Calu3 (cell line): ENCODE results near the gene DLX3. TPM values are rescaled to one million over a fixed set of nuclear protein-coding genes. Genes with fewer than 3 reads are reported as not detected.

Experiments
- BruUV-seq: library from RNA; stranded (reverse); fragments of 400-500 nt; replicated peaks from 2 replicates; lab custom pipeline; 2021; lab: Mats Ljungman, UMichigan
- CTCF ChIA-PET: fragments of 300-600 bp; sonication (Branson Sonifier 250); formaldehyde crosslinking; loops from one replicate; lab custom pipeline; 2022; ENCODE audit warnings: antibody characterized with exemption; lab: Charles Lee
- DNase-seq: peaks from one replicate; pipeline ENCODE4 v3.0.0; 2022
- H3K27ac Mint-ChIP-seq: one replicate; pipeline ENCODE4 v1.8.0; 2022; ENCODE audit warnings: mixed read lengths; ENCODE audit not compliant: unreplicated experiment
- H3K27me3 Mint-ChIP-seq: one replicate; pipeline ENCODE4 v1.8.0; 2022; ENCODE audit warnings: mixed read lengths; ENCODE audit not compliant: unreplicated experiment
- H3K36me3 Mint-ChIP-seq: one replicate; pipeline ENCODE4 v1.8.0; 2022; ENCODE audit warnings: mild to moderate bottlenecking, moderate library complexity, mixed read lengths; ENCODE audit not compliant: insufficient read depth, unreplicated experiment
- H3K4me1 Mint-ChIP-seq: one replicate; pipeline ENCODE4 v1.8.0; 2022; ENCODE audit warnings: mild to moderate bottlenecking, low read depth, mixed read lengths; ENCODE audit not compliant: unreplicated experiment
- H3K4me3 Mint-ChIP-seq: one replicate; pipeline ENCODE4 v1.8.0; 2022; ENCODE audit warnings: mild to moderate bottlenecking, low read depth, moderate library complexity, mixed read lengths; ENCODE audit not compliant: unreplicated experiment
- H3K9me3 Mint-ChIP-seq: one replicate; pipeline ENCODE4 v1.8.0; 2022; ENCODE audit warnings: low read depth, mixed read lengths; ENCODE audit not compliant: unreplicated experiment
- intact Hi-C: fragments of 100-400 bp; cut with micrococcal nuclease; formaldehyde crosslinking; loops from one replicate; pipeline ENCODE4 v1.10.0; 2022; ENCODE audit not compliant: unreplicated experiment
- total RNA-seq: library from RNA; stranded (reverse); gene quantifications from 2 replicates; pipeline ENCODE4 v1.2.3, GENCODE V29; 2022
- TF ChIP-seq, protein P1 (sequence below): fragments of 200-600 bp; IDR thresholded peaks from one replicate; pipeline ENCODE4 v1.8.0; 2022; ENCODE audit warnings: antibody characterized with exemption; ENCODE audit not compliant: unreplicated experiment

The DLX3 gene
- total RNA-seq, 1 experiment from 2014 or later = not detected

DNA sequence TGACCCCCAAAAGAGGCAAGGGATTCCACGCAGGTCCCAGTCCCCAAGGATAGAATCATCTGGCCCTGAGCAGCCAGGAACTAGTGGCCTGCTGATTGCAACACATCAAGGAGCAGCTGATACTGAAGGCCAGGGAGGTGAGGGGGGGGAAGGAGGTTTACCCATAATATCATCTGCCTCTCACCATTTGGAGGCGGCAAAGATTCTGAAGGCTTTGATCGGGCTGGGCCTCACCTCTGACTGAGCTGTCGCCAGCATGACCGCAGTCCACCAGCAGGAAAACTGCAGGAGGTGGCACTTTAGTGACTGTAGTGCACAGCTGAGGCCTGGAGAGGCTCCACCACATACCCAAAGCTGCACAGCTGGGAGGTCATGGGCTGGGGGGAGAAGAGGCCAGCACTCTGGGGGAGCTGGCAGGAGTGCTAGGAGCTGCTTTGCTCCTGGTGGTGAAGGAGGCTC is 40.4 kb upstream of the DLX3 start:
- CTCF ChIA-PET = interaction anchor here (1.0 to 1.7 kb wide), 2 partner anchors 9 to 21 kb away, joined by 3 to 9 read pairs; partner anchors contain the start of gene ITGA3
- TF ChIP-seq, protein P1, sequence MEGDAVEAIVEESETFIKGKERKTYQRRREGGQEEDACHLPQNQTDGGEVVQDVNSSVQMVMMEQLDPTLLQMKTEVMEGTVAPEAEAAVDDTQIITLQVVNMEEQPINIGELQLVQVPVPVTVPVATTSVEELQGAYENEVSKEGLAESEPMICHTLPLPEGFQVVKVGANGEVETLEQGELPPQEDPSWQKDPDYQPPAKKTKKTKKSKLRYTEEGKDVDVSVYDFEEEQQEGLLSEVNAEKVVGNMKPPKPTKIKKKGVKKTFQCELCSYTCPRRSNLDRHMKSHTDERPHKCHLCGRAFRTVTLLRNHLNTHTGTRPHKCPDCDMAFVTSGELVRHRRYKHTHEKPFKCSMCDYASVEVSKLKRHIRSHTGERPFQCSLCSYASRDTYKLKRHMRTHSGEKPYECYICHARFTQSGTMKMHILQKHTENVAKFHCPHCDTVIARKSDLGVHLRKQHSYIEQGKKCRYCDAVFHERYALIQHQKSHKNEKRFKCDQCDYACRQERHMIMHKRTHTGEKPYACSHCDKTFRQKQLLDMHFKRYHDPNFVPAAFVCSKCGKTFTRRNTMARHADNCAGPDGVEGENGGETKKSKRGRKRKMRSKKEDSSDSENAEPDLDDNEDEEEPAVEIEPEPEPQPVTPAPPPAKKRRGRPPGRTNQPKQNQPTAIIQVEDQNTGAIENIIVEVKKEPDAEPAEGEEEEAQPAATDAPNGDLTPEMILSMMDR = no peak
- Mint-ChIP-seq H3K36me3 (no peaks in the 10 kb centered on the region), H3K9me3 (no peaks in the 10 kb centered on the region), H3K27ac (no peak overlapping the region), H3K4me3 (no peak overlapping the region), H3K4me1 (peaks cover 44% of the 10 kb centered on the region), H3K27me3 (no peaks in the 10 kb centered on the region)
- intact Hi-C loops = no loop called here
- DNase-seq = no peak
- BruUV-seq = no TSS peak

DNA sequence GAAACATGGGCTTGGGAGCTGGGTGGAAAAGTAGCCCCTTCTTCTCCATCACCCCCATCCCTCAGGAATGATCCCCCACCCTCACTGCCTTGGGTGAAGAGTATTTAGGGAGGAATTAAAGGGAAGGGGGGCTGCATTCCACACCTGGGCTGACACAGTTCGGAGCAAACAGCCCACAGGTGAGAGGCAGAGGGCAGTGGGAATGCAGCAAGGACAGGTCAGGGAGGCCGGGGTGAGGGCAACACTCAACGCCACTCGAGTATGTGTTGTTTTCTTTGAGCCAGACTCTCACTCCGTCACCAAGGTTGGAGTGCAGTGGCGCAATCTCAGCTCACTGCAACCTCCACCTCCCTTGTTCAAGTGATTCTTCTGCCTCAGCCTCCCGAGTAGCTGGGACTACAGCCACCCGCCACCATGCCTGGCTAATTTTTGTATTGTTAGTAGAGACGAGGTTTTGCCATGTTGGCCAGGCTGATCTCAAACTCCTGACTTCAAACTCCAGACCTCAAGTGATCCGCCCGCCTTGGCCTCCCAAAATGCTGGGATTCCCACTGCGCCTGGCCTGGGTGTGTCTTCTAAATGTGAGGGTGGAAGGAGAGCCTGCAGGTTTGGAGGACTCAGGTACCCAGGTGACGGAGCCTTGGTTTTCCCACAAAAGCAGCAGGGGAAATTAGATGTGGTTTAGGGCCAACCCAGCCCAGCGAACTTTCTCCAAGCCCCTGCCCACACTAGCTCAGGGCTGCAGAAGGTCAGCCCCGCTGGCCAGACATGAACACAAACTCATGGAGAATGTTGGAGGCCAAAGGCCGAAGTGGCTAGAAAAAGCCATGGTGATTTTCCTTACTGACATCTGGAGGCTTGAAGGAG is 39.7 kb upstream of the DLX3 start:
- intact Hi-C loops = no loop called here
- DNase-seq = no peak
- Mint-ChIP-seq H3K4me1 (peaks cover 44% of the 10 kb centered on the region), H3K27me3 (no peaks in the 10 kb centered on the region), H3K4me3 (no peak overlapping the region), H3K27ac (no peak overlapping the region), H3K36me3 (no peaks in the 10 kb centered on the region), H3K9me3 (no peaks in the 10 kb centered on the region)
- CTCF ChIA-PET = interaction anchor here (0.8 to 1.7 kb wide), 4 partner anchors 8 to 22 kb away, joined by 3 to 9 read pairs (median 6); partner anchors contain the start of gene ITGA3
- TF ChIP-seq, protein P1 = no peak
- no TSS peak for BruUV-seq

DNA sequence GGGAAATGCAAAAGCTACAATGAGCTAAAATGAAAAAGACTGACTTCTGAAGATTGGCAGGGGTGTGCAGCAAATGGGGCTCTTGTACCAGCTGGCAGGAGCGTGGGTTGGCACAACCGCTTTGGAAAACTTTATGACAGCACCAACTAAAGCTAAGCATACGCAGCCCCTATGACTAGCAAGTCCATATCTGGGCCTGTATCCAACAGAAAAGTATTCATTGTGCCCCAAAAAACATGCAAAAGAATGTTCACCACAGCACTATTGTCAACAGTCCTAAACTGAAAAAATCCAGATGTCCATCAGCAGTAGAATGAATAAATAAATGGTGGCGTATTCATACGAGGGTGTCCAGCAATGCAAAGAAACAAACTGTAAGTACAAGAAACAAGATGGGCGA is 38.3 kb upstream of the DLX3 start:
- Mint-ChIP-seq H3K4me1 (peaks cover 52% of the 10 kb centered on the region), H3K9me3 (no peaks in the 10 kb centered on the region), H3K36me3 (peaks cover 10% of the 10 kb centered on the region), H3K27ac (no peak overlapping the region), H3K4me3 (no peak overlapping the region), H3K27me3 (no peaks in the 10 kb centered on the region)
- intact Hi-C loops = no loop called here
- TF ChIP-seq, protein P1 = no peak
- BruUV-seq = no TSS peak
- CTCF ChIA-PET = interaction anchor here (0.5 kb wide), 1 partner anchor 633 kb away, joined by 3 read pairs; no protein-coding TSS in a partner anchor
- DNase-seq = no peak

DNA sequence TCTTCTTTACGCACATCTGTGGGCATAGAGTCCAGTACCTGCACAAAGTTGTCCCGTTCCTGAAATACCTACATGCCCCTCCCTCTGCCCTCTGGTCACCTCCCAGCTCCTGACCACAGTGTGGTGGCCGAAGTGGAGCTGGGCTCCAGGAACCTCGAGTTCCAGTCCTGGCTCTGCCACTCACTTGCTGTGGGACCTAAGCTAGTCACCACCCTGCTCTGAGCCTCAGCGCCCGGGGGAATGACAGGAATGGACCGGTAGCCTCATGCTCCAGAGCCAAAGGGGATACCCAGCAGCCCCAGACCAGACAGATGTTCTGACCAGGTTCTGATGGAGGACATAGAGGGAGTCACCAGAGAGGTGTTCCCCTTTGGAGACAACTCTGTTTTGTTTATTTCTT is 34.2 kb upstream of the DLX3 start:
- Mint-ChIP-seq H3K4me1 (peaks cover 39% of the 10 kb centered on the region), H3K36me3 (peaks cover 34% of the 10 kb centered on the region), H3K9me3 (no peaks in the 10 kb centered on the region), H3K27ac (peak overlapping the region; percentile 85), H3K4me3 (peak overlapping the region; percentile 68), H3K27me3 (no peaks in the 10 kb centered on the region)
- intact Hi-C loops = no loop called here
- TF ChIP-seq, protein P1 = no peak
- CTCF ChIA-PET = interaction anchor here (1.1 to 5.7 kb wide), 7 partner anchors 9 to 64 kb away, joined by 3 to 142 read pairs (median 11); partner anchors contain the start of gene ITGA3
- DNase-seq = no peak
- no TSS peak for BruUV-seq
